NCI-H526 (cell line): Measurements from ENCODE around the gene SGSM1.

Experiments used
- DNase-seq, 2 experiments: peaks; one replicate each; lab custom pipeline; 2025; lab: John Stamatoyannopoulos, UW

SGSM1 gene

DNA sequence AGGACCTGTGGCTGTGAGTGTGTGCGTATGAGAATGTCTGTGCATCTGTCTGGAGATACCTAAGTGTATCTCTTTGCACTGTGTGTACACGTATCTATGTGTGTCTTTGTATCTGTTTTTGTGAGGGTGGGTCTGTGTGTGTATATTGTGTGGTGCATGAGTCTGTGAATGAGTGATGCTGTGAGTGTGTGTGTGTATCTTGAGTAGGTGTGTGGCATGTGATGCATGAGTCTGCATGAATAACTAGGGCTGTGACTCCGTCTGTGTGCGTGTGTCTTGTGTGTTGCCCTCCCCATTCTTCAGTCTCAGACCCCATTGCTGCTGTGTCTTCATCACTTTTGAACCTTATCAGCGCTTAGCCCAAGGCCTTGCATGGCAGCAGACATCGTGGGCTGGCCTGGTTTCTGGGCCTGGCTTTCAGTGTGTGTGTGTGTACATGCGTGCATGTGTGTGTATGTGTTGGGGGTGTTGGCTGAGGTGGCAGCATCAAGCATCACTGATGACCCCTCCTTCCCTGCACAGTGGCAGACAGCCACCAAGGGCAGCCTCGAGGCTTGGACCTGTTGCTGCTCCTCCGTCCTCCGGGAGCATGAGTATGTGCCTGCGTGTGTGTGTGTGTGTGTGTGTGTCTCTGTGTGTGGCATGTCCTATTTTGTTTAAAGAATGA, 1.4 kb downstream of the SGSM1 start:
- peak in 1 of 2 experiments; percentile 11 for DNase-seq

DNA sequence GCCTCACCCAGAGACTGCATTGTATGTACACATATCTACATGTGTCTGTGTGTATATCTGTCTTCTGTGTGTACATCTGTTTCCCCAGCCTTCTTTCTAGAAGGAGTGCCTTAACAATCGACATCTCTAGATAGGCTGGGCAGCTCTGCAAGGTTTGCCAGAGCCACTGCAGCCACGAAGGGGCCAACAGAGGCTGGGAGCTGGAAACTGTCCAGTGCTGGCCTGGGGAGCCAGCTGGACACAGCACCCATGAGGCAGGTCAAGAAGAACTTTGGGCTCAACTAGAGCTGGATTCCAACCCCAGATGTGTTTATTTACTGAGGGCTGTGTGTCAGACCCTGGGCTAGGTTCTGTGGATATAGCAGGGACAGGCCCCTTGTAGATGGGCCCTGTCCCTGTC, 3.3 kb downstream of the SGSM1 start:
- DNase-seq = no peak

DNA sequence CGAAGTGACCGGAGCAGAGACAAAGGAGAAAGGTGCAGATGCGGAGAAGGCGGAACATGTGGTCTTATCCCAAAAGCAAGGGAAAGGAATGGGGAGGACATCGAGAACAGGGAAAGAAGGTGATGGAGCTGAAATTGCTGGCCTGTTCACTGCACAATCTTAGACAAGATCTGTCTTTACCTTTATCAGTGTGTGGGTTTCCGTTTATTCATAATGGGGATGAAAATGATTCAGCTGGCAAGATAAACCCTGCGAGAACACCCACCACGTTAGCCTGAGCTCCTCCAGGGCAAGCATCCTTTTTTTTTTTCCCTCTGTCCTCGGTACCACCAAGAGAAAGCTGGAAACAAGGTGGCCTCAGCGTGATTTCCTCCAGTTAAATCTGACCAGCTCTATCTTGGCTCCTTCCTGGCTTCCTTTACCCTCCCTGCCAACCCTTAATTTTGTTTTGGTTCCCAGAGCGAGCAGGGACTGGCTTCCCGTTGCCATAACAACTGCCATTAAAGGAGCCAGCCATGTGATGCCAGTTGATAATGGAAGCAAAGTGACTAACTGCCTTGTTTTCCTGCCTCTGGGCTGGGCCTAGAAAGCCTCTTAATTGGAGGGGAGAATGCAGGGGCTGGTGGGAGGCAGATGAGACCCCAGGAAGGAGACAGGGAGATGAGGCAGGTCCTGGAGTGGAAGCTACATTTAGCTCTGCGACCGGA, 4.2 kb downstream of the SGSM1 start:
- DNase-seq = peak; percentile 25 to 53

DNA sequence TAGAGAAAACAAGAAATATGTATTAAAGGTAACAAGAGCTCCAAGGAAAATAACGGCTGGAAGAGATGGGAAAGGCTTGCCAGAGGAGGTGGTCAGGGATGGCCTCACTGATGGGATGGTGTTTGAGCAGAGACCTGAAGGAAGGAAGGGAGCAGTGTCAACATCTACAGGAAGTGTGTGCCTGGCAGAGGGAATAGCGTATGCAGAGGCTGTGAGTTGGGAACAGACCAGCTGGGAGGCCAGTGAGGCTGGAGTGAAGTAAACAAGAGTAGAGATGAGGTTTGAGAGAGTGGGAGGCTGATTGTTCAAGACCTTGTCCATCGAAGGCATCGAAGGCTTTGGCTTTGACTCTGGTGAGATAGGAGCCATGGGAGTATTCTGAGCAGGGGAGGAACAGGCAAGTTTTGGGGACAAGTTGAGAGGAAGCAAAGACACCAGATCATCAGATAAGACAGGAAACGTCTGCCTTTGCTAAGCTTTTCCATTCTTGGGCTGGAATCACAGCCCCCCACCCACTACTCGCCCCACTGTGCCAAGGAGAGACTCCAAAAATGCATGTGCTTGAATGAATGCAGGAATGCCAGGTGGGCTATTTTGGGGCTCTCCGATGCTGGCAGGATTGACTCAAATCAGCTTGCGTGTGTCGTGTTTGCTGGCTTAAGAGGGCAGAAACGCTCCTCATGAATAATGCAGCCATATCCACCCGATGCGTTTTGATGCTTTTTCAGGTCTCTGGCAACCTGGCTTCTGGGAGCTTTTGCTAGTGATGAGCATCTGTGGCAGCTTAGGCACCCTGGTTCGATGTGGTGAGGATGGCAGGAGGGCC, 7.2 kb downstream of the SGSM1 start:
- no peak for DNase-seq

DNA sequence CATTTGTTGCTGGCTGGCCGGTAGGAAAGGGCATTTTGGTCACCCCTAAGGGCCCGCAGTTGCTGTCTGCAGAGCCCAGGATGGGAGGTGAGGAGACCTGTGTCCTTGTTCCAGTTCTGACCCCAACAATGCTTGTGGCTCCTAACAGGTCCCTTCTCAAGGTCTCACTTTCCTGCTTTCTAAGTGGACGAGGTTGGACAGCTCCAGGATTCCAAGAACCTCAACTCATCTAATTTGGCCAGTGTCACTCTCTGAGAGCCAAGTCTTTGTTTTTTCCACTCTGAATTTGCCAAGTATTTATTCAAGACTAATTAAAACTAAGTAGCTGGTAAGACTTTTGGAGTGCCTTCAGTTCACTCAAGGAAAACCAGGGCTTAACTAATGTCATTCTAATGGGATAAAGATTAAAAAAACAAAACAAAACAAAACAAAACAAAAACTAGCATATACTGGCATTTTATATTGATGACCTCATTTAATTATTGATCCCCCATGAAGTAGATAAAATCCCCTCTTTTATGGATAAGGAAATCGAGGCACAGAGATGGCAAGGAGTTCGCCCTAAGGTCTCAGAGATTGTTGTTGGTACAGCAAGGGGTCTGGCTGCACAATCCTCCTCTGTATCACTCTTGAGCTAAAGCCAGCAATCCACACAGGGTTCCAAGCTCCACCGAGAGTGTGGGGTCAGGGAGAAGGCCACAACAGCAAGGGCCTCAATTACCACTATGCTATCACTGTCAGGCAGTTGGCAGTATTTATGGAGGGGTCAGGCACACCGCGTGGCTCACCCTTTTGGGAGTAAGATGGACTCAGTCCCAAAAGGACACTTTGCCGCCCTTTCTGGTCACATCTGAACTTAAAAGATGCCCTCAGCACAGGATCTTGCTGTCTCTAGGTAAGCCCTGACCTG, 8.1 kb downstream of the SGSM1 start:
- DNase-seq = no peak

DNA sequence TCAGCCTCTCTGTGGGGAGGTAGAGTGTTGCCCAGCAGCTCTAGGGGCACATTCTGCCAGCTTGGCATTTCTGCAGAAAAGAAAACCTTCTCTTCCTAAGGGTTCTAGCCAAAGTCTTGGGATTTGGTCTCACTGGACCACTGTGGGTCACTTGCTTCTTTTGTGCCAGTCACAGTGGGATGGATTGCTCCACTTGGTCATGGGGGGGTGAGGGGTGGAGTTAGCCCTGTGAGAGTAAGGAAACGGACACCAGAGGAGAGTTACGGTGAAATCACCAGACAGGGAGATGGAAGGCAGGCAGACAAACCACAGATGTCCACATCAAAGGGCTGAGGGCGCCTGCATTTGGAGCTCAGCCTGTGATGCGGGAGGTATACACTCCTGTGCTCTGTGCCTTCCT, 10.8 kb downstream of the SGSM1 start:
- DNase-seq = no peak

DNA sequence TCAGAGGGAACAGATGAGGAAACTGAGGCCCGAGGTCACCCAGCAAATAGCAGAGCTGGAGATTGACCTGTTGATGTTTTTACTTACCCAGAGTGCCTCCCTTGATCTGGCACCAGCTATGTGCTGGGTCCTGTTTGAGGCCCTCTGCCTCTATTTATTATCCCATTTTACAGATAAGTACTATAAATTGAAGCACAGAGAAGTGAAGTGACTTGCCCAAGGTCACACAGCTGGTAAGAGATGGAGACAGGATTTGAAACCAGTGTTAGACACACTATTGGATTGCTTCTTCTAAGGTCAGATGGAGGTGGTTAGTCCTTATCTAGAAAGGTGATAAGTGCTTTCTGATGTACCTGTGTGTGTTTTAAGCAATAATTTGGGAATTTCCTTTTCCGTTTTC, 13.5 kb downstream of the SGSM1 start:
- no peak for DNase-seq

DNA sequence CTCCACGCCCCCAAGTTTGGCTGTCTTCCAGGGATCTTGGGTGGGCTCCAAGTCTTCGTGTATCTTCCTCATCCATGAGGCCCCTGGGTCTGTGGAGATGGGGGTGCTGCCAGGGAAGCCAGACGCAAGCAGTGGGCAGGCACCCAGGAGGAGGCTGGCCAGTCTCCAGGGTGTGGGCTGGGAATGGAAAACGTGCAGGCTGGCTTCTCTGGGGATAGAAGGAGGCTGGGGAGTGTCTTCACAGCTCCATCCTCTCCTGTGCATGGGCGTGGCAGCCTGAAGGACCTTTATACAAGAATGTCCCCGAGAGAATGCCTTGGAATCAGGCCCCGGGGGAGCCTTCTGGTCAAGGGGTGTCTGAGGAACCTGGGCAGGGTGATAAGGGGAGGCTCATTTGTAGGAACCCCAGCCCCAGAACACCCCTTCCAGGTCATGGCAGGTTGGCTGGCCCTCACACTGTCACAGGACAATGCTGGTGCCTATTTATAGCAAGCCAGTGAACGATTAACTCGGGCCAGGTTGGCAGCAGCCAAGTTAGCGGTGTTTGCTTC, 14.0 kb downstream of the SGSM1 start:
- no peak for DNase-seq

DNA sequence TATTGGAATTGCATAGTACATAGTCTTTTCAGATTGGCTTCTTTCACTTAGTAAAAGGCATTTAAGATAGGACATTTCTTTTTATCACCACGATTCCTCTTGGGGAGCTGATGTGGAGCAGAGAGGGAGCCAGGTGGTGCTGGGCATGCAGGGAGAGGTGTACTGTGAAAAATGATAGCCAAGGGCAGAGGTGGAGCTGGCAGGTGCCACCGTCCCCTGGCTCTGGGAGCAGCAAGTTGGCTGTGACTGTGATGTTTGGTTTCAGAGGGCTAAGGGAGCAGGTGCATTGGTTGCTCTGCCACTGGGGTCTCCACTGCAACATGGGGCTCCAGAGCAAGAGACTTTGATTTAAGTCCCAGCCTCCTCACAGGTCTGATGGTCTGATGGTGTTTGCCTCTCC, 16.5 kb downstream of the SGSM1 start:
- no peak for DNase-seq

DNA sequence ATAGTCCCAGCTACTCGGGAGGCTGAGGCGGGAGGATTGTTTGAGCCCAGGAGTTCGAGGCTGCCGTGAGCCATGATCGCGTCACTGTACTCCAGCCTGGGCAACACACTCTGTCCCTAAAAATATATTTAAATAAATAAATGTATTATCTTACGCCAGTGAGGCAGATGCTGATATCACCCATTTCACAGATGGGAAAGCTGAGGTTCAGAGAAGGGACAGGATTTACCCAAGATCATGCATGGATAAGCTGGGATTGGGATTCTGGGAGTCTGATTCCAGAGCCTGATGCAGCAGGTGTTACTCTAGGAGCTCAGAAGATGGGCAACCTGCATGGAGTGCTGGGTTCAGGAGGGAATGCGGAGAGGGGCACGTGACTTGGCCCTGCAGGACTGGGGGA, 17.8 kb downstream of the SGSM1 start:
- no peak for DNase-seq

DNA sequence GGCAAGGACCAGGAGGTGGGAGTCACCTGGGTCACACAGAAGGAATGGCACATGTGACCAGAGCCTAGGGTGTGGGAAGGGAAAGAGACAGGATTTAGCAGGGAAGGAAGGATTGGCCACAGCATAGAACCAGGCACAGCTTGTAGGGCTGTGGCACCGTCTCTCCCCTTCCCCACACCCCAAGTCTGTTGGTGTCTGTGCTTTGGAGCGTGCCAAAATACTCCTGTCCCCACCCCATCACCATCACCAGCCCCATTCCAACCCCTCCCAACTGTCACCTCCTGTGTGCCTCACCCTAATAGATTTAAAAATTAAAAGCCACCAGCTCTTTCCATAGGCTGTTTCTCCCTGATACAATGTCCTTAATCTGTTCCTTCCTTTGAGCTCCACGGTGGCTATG, 18.2 kb downstream of the SGSM1 start:
- DNase-seq = no peak

DNA sequence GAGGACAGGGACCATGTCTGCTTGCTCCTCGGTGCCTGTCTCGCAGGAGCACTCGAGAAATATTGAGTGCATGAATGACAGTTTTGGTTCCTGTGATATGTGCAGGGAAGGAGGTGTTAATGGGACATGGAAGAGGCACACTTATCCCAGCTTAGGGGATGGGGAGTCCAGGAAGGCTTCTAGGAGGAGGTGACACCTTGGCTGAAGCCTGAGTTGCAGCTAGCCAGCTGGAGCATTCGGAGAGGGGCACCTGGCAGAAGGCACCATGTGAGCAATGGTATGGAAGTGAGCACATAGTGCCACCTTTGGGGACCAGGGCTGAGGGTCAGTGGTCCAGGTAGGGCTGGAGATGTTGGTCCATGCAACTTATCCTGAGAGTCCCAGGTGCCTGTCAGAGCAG, 18.9 kb downstream of the SGSM1 start:
- no peak for DNase-seq

DNA sequence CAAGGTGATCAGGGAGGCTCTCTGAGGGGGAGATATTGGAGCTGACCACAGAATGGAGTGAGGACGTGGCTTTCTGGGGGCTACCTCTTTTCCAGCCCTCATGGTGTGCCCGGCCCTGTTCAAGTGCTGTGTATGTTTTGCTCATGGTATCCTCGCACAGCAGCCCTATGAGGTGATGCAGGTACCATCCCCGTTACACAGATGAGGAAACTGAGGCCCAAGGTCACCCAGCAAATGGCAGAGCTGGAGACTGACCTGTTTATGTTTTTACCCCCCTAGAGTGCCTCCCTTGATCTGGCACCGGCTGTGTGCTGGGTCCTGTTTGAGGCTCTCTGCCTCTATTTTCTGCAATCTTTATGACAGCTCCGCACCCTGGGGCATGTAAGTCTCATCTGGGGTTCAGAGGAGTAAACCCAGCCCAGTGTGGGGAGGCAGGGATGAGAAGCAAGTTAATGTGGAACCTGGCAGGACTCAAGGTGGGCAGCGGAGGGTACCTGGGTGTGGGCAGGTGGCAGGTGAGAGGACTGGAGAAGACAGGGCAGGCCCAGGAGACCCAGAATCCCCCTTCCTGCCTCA, 20.8 kb downstream of the SGSM1 start:
- DNase-seq = no peak

DNA sequence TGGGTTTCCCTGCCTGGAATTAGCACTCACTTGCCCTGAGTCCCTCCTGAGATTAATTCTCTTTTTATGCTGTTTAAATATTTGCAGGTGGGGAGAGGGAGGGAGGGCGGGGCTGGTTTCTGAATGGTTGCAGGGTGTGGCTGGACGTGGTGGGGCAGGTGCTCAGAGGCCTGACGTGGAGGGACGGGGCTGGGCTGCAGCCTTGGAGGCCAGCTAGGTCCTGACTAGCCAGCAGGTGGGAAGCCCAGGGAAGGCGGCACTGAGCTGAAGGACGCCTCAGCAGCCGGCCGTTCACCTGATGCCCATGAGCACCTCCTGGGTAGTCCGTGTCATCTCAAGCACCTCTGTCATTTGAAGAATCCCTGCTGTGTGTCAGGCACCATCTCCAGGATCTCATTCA, 21.3 kb downstream of the SGSM1 start:
- peak in 1 of 2 experiments; percentile 58 for DNase-seq

DNA sequence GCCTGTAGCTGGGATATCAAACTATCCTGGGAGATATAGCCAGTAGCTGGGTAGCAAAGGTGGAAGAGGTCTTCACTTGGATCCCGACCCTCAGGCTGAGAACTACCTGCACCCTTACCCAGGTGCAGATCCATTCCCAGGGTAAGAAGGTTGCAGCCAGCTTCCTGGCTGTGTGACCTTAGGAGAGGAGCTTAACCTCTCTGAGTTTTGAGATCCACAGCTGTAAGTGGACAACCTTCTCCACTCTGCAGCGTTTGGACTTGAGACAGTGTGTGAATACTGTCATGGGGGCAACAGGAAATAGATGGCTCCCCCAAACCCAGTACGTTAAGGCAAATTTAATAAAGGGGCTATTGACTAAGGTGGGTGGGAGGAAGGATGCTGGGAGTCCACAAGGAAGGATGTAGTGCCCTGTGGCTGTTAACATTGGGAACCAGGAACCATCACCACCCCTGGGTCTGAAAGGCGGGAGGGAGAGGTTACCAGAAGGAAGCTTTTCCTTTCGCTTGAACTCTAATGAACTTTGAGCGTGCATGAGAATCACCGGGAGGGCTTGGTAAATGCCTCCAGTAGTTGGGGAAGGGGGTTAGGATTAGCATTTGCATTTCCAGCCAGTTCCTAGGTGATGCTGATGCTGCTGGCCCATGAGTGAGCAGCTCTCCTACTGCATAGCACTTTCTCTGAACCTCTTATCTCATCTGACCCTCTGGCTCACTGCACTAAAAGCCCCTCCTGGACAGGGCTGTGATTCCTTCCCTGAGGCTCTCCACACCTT, 24.4 kb downstream of the SGSM1 start:
- no peak for DNase-seq

DNA sequence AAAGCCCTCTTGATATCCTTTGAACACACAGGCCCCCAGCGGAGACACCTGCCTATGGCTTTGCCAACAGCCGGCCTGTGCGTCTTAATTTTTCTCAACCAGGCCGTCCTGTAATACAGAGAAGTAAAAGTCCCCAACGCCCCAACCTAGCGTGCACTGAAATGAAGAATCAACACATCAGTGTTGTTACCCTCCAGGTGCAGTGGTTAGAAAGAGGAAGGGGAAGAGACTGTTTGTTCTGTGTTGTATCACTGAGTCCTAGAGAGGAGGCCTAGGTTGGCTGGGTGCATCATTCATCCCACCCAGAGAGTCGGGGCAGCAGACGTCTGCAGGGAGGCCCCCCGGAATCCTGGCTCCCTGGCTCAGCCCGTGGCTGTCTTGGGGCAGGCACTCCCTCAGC, 25.7 kb downstream of the SGSM1 start:
- no peak for DNase-seq

DNA sequence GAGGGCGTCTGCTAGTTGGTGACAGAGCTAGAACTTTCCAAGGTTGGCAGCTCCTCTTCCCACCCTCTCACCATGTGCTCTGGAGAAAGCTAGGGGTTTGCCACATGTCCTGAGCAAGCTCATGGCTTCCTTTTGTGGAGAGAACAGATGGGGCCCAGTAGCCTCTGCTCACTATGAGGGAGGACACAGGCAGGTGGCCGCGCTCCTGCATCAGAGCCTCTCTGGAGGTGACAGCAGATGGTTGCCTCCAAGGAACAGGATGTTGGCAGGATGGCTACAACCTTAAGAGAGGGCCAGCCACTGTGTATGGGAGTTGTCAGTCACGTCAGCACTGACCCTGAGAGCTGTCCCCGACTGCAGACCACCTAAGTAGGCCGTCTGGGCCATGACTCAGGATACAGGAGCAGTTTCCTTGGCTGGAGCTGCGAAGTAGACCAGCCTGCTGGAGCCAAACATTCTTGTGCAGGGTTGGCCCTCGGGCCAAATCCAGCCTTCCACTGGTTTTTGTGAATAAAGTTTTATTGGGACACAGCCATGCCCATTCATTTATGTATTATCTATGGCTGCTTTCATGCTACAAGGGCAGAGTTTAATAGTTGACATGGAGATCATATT, 28.0 kb downstream of the SGSM1 start:
- DNase-seq = no peak

DNA sequence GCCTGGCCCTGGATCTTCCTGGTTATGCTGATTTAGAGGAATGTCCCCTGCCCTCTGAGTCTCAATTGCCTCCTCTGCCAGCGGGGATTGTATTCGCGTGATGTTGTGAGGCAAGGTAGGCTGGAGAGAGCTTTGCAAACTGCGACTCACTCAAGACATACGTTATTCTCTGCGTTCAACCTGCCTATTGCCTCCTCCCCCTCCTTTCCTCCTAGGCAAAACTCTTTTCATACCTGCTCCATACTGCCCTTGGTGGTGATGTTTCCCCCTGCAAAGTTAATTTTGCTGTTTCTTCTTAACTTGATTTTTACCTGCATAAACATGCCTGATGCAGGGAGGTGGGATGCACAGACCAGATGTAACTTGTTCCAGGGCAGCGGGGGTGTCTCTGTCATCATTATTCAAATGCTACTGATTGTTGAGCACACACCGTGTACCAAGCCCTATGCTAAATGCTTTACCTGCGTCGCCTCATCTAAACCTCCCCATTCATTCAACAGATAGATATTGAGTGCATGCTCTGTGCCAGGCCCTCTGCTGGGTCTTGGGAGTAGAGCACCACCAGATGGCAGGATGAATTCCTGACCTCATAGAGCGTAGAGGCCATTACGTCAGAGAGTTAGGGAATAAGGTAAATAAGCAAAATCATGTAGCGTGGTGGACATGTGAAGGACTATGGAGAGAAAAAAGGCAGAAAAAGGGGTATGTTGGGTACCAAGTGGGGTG, 29.0 kb downstream of the SGSM1 start:
- peak; percentile 8 to 45 for DNase-seq

DNA sequence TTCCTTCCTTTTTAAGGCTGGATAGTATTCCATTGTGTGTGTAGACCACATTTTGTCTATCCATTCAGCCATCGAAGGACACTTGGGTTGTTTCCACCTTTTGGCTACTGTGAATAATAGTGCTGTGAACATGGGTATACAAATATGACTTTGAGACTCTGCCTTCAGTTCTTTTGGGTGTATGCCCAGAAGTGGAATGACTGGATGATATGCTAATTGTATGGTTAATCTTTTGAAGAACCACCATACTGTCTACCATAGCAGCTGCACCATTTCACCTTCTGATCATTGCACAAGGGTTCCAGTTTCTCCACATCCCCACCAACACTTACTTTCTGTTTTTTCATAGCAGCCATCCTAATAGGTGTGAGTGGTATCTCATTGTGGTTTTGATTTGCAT, 30.3 kb downstream of the SGSM1 start:
- peak; percentile 36 to 41 for DNase-seq
